IMR-90 (cell line): ENCODE results near the gene THBS1. TPM values are rescaled to one million over a fixed set of nuclear protein-coding genes. Genes with fewer than 3 reads are reported as not detected.
A peak's percentile ranks its signal among the peaks of the same experiment; 100 is the strongest.

ENCODE experiments used
- ATAC-seq: fragments of 200-7000 bp; cut with Tn5 transposase; 2 replicates; pipeline ENCODE4 v1.9.1; 2020; ENCODE audit warnings: low read depth, mild to moderate bottlenecking, moderate library complexity
- BruUV-seq: library from RNA; stranded (reverse); fragments of 400-500 nt; replicated peaks from 2 replicates; lab custom pipeline; 2021; lab: Mats Ljungman, UMichigan
- CTCF ChIA-PET: fragments of 300-600 bp; formaldehyde crosslinking; extraction: SDS; loops from one replicate; lab custom pipeline; 2021; ENCODE audit warnings: antibody characterized with exemption; lab: Yijun Ruan, JAX
- POLR2A ChIA-PET: fragments of 300-600 bp; sonication (Branson Sonifier 250); formaldehyde crosslinking; loops from one replicate; lab custom pipeline; 2022; ENCODE audit warnings: antibody characterized with exemption; ENCODE audit not compliant: unreplicated experiment; lab: Charles Lee
- DNase-seq: peaks from one replicate; pipeline ENCODE4 v3.0.0; 2013
- H2AFZ ChIP-seq: replicated peaks from 2 replicates; pipeline ENCODE3; 2013; ENCODE audit warnings: low read length, mild to moderate bottlenecking; ENCODE audit not compliant: poor library complexity
- H2AK5ac ChIP-seq: 2 replicates; pipeline ENCODE4 v1.6.1; 2013; ENCODE audit warnings: low read depth, low read length, inconsistent platforms
- H2AK9ac ChIP-seq: replicated peaks from 2 replicates; pipeline ENCODE3; 2013; ENCODE audit warnings: mild to moderate bottlenecking, low read depth, low read length, moderate library complexity; ENCODE audit not compliant: poor library complexity
- H2BK120ac ChIP-seq: 2 replicates; pipeline ENCODE4 v1.6.1; 2013; ENCODE audit warnings: low read depth, low read length, inconsistent platforms
- H2BK15ac ChIP-seq: 3 replicates; pipeline ENCODE4 v1.6.1; 2013; ENCODE audit warnings: low read depth, low read length, inconsistent platforms
- H2BK20ac ChIP-seq: 2 replicates; pipeline ENCODE4 v1.6.1; 2013; ENCODE audit warnings: low read depth, mild to moderate bottlenecking, inconsistent platforms, low read length, moderate library complexity
- H2BK5ac ChIP-seq: 2 replicates; pipeline ENCODE4 v1.6.1; 2013; ENCODE audit warnings: mild to moderate bottlenecking, low read depth, low read length, inconsistent platforms; ENCODE audit not compliant: poor library complexity, severe bottlenecking
- H3K14ac ChIP-seq: replicated peaks from 2 replicates; pipeline ENCODE4 v1.6.1; 2013; ENCODE audit warnings: low read depth, low read length, inconsistent platforms
- H3K18ac ChIP-seq: 2 replicates; pipeline ENCODE4 v1.6.1; 2013; ENCODE audit warnings: low read depth, low read length, control low read depth
- H3K23ac ChIP-seq: 2 replicates; pipeline ENCODE4 v1.6.1; 2013; ENCODE audit warnings: low read depth, low read length, inconsistent platforms
- H3K27ac ChIP-seq: 2 replicates; pipeline ENCODE4 v1.5.1; 2013; ENCODE audit warnings: mild to moderate bottlenecking, control low read depth, low read length; ENCODE audit not compliant: insufficient read depth
- H3K27me3 ChIP-seq: 2 replicates; pipeline ENCODE4 v1.6.1; 2013; ENCODE audit warnings: low read length; ENCODE audit not compliant: control insufficient read depth, insufficient read depth
- H3K36me3 ChIP-seq: 2 replicates; pipeline ENCODE4 v1.6.1; 2013; ENCODE audit warnings: low read length, mixed read lengths; ENCODE audit not compliant: control insufficient read depth, insufficient read depth
- H3K4ac ChIP-seq: 2 replicates; pipeline ENCODE4 v1.6.1; 2013; ENCODE audit warnings: low read depth, low read length, inconsistent platforms
- H3K4me1 ChIP-seq: 2 replicates; pipeline ENCODE4 v1.6.1; 2013; ENCODE audit warnings: low read length, mixed read lengths; ENCODE audit not compliant: control insufficient read depth, insufficient read depth
- H3K4me2 ChIP-seq: 2 replicates; pipeline ENCODE4 v1.6.1; 2013; ENCODE audit warnings: low read depth, mild to moderate bottlenecking, control low read depth, low read length, moderate library complexity
- H3K4me3 ChIP-seq: 2 replicates; pipeline ENCODE4 v1.5.1; 2013; ENCODE audit warnings: low read depth, mild to moderate bottlenecking, control low read depth, low read length, moderate library complexity; ENCODE audit not compliant: insufficient read depth
- H3K56ac ChIP-seq: 2 replicates; pipeline ENCODE4 v1.6.1; 2013; ENCODE audit warnings: low read length, inconsistent platforms; ENCODE audit not compliant: insufficient read depth; ENCODE audit errors: extremely low read depth
- H3K79me1 ChIP-seq, 2 experiments: 2 replicates each; pipeline ENCODE4 v1.6.1; 2013; ENCODE audit warnings: low read length in 2 of 2, inconsistent platforms in 1 of 2, low read depth in 1 of 2
- H3K9ac ChIP-seq: 2 replicates; pipeline ENCODE4 v1.6.1; 2013; ENCODE audit warnings: low read depth, low read length, control low read depth
- H3K9me1 ChIP-seq: 2 replicates; pipeline ENCODE4 v1.6.1; 2013; ENCODE audit warnings: low read length, inconsistent platforms; ENCODE audit not compliant: insufficient read depth
- H3K9me3 ChIP-seq: 2 replicates; pipeline ENCODE4 v1.6.1; 2013; ENCODE audit warnings: low read length; ENCODE audit not compliant: control insufficient read depth, insufficient read depth
- H4K20me1 ChIP-seq: 2 replicates; pipeline ENCODE4 v1.6.1; 2013; ENCODE audit warnings: low read length, inconsistent platforms; ENCODE audit not compliant: insufficient read depth
- H4K5ac ChIP-seq: 2 replicates; pipeline ENCODE4 v1.6.1; 2013; ENCODE audit warnings: mild to moderate bottlenecking, low read depth, low read length, control low read depth
- H4K8ac ChIP-seq, 2 experiments: 2 replicates each; pipeline ENCODE4 v1.6.1; 2013; ENCODE audit warnings: low read depth in 2 of 2, low read length in 2 of 2, control low read depth in 1 of 2, inconsistent platforms in 1 of 2
- H4K91ac ChIP-seq: 2 replicates; pipeline ENCODE4 v1.6.1; 2013; ENCODE audit warnings: low read depth, low read length, inconsistent platforms; ENCODE audit not compliant: insufficient read depth
- CEBPB ChIP-seq: IDR thresholded peaks from 2 replicates; pipeline ENCODE4 v1.6.1; 2012; ENCODE audit warnings: low read depth, low read length, improper control_type of control experiment
- CHD1 ChIP-seq: IDR thresholded peaks from 2 replicates; pipeline ENCODE4 v1.6.1; 2012; ENCODE audit warnings: low read depth, low read length, improper control_type of control experiment
- MAFK ChIP-seq: IDR thresholded peaks from 2 replicates; pipeline ENCODE4 v1.6.1; 2012; ENCODE audit warnings: low read depth, low read length, improper control_type of control experiment
- POLR2A ChIP-seq: IDR thresholded peaks from 2 replicates; pipeline ENCODE4 v1.6.1; 2012; ENCODE audit warnings: mild to moderate bottlenecking, low read depth, low read length
- WGBS, 2 experiments: methylation state at CpG; one replicate each; pipeline versions ENCODE4 v1.1.5 to v1.1.7; 2013; ENCODE audit warnings: missing lambda C conversion rate in 2 of 2; ENCODE audit not compliant: insufficient read length in 1 of 2; ENCODE audit errors: extremely low coverage in 2 of 2; 5-methylcytosine and 5-hydroxymethylcytosine counted together
- dilution Hi-C: fragments of 300-500 bp; cut with HindIII; formaldehyde crosslinking; loops from one replicate; pipeline ENCODE4 v1.14.3; 2018; ENCODE audit warnings: low sequenced_read_pairs; ENCODE audit not compliant: unreplicated experiment
- in situ Hi-C: fragments of 300-500 bp; cut with MboI; formaldehyde crosslinking; loops from 3 replicates; pipeline ENCODE4 v1.14.3; 2019; ENCODE audit warnings: low sequenced_read_pairs, inconsistent platforms, mixed read lengths
- intact Hi-C: fragments of 100-400 bp; cut with micrococcal nuclease; formaldehyde crosslinking; loops from 2 replicates; pipeline ENCODE4 v1.10.0; 2022
- polyA plus RNA-seq, 3 experiments: library from polyadenylated mRNA; depleted of rRNA; stranded (reverse); fragments of >200 nt; gene quantifications; 2 replicates each; pipeline ENCODE4 v1.2.3, GENCODE V29; 2012; ENCODE audit warnings: low replicate concordance in 1 of 3
- total RNA-seq: library from RNA; depleted of rRNA; stranded (reverse); fragments of >200 nt; gene quantifications from 2 replicates; pipeline ENCODE4 v1.2.3, GENCODE V29; 2012
- TF ChIP-seq, protein P1 (sequence below): conservative IDR thresholded peaks from 2 replicates; pipeline ENCODE4 v1.5.1; 2012; ENCODE audit warnings: mild to moderate bottlenecking, low read depth, low read length, improper control_type of control experiment

THBS1 gene
- total and polyA plus RNA-seq, 2 of the 4 experiments (the other 2 are of a cell fraction): 1,562 to 4,071 TPM

DNA sequence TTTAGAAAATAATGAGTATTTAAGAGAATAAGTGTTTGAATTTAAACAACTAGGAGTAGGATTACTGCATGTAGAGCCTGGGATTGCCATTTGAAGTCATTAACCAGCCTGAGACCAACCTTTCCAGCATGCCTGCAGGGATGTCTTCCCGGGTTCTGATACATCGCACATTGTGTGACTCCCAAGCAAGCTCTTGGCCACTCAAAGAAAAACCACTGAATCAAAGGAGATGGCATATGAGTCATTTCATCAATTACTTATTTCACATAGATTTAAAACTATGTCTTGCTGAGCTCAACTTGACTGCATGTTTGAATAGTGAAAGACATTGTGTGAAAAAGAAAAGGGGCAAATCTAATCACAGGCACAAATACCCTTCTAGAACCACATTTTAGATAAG, 15.0 kb upstream of the THBS1 start:
- no TSS peak for BruUV-seq
- no peak overlapping the region for H3K18ac ChIP-seq
- intact Hi-C loops: no loop called here

More for the DNA sequence above, 15.0 kb upstream of the THBS1 start:
- Histone ChIP-seq H3K9me1 (no peaks in the 10 kb centered on the region), H3K14ac (no peak overlapping the region), H4K91ac (no peak overlapping the region), H3K56ac (no peak overlapping the region), H3K23ac (no peak overlapping the region), H2BK120ac (no peak overlapping the region), H2BK5ac (no peak overlapping the region), H2AK5ac (no peak overlapping the region), H3K4ac (no peak overlapping the region), H4K20me1 (no peaks in the 10 kb centered on the region), H4K5ac (no peak overlapping the region), H3K36me3 (no peaks in the 10 kb centered on the region), H3K4me3 (no peak overlapping the region), H3K27ac (no peak overlapping the region), H2BK15ac (no peak overlapping the region), H3K27me3 (no peaks in the 10 kb centered on the region), H2AFZ (no peak overlapping the region), H2AK9ac (no peak overlapping the region), H2BK20ac (no peak overlapping the region), H3K4me2 (no peak overlapping the region), H3K9me3 (no peaks in the 10 kb centered on the region), H3K9ac (no peak overlapping the region), H4K8ac (no peak overlapping the region), H3K4me1 (peaks cover 1% of the 10 kb centered on the region; the same call in 1 of the 2 replicates), H3K79me1 (no peaks in the 10 kb centered on the region)
- WGBS, 2 experiments: no CpG with 5 or more reads among the region's 2 CpGs
- POLR2A ChIA-PET: no interaction called here
- in situ Hi-C loops: no loop called here
- no peak for TF ChIP-seq CEBPB
- TF ChIP-seq, protein P1, sequence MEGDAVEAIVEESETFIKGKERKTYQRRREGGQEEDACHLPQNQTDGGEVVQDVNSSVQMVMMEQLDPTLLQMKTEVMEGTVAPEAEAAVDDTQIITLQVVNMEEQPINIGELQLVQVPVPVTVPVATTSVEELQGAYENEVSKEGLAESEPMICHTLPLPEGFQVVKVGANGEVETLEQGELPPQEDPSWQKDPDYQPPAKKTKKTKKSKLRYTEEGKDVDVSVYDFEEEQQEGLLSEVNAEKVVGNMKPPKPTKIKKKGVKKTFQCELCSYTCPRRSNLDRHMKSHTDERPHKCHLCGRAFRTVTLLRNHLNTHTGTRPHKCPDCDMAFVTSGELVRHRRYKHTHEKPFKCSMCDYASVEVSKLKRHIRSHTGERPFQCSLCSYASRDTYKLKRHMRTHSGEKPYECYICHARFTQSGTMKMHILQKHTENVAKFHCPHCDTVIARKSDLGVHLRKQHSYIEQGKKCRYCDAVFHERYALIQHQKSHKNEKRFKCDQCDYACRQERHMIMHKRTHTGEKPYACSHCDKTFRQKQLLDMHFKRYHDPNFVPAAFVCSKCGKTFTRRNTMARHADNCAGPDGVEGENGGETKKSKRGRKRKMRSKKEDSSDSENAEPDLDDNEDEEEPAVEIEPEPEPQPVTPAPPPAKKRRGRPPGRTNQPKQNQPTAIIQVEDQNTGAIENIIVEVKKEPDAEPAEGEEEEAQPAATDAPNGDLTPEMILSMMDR: no peak
- no peak for TF ChIP-seq CHD1
- TF ChIP-seq MAFK: no peak
- no peak for TF ChIP-seq POLR2A
- ATAC-seq (no peak), DNase-seq (peak; percentile 18)
- CTCF ChIA-PET: no interaction called here
- dilution Hi-C loops: no loop called here
